DMS79 treated with DMSO at 0.1 percent for 48 hours (cell line): ENCODE measurements around the gene GSTA4.
"Not testable (repeated sequence)": the region's sequence is repeated elsewhere in the genome, so short reads cannot be mapped to it uniquely, and the experiment has no call there.

ENCODE experiments used
- DNase-seq: peaks from one replicate; lab custom pipeline; 2025; lab: John Stamatoyannopoulos, UW

The GSTA4 gene

GRCh38 chr6:52972989-52973388, 22.1 kb downstream of the GSTA4 start:
- DNase-seq: no peak

- no peak for DNase-seq
Measured at GRCh38 chr6:52969359-52969758, 25.7 kb downstream of the GSTA4 start.

- DNase-seq: no peak
Measured at GRCh38 chr6:52966101-52966500, 29.0 kb downstream of the GSTA4 start.

- DNase-seq: no peak
Measured at GRCh38 chr6:52965380-52965779, 29.7 kb downstream of the GSTA4 start.

GRCh38 chr6:52964318-52964717, 30.8 kb downstream of the GSTA4 start:
- DNase-seq: no peak

- DNase-seq: no peak
Measured at GRCh38 chr6:52962701-52963100, 32.4 kb downstream of the GSTA4 start.

- not testable (repeated sequence) for DNase-seq
Measured at GRCh38 chr6:52961022-52961421, 34.1 kb downstream of the GSTA4 start.

GRCh38 chr6:52960211-52960610, 34.9 kb downstream of the GSTA4 start:
- DNase-seq: not testable (repeated sequence)

GRCh38 chr6:52958546-52959255, 36.4 kb downstream of the GSTA4 start:
- no peak for DNase-seq

- no peak for DNase-seq
Measured at GRCh38 chr6:52955871-52956270, 39.2 kb downstream of the GSTA4 start.

GRCh38 chr6:52953911-52954839, 40.9 kb downstream of the GSTA4 start:
- no peak for DNase-seq

- DNase-seq: no peak
Measured at GRCh38 chr6:52946306-52946705, 48.8 kb downstream of the GSTA4 start.

GRCh38 chr6:52942821-52943220, 52.3 kb downstream of the GSTA4 start:
- DNase-seq: not testable (repeated sequence)

- no peak for DNase-seq
Measured at GRCh38 chr6:52942221-52942620, 52.9 kb downstream of the GSTA4 start.

GRCh38 chr6:52937908-52938307, 57.2 kb downstream of the GSTA4 start:
- DNase-seq: peak; percentile 52

GRCh38 chr6:52933778-52934177, 61.3 kb downstream of the GSTA4 start:
- DNase-seq: no peak

- DNase-seq: peak; percentile 44
Measured at GRCh38 chr6:52931351-52931750, 63.7 kb downstream of the GSTA4 start.

GRCh38 chr6:52929321-52930164, 65.5 kb downstream of the GSTA4 start:
- no peak for DNase-seq
